Omental fat pad (tissue), 4 donors: Measurements from ENCODE around the gene DNAH7. TPM values are rescaled to one million over a fixed set of nuclear protein-coding genes. Genes with fewer than 3 reads are reported as not detected.

ENCODE experiments used
- ATAC-seq: fragments of 150-250 bp; one replicate; pipeline ENCODE4 v1.9.1; 2016; ENCODE audit warnings: mild to moderate bottlenecking, moderate library complexity; ENCODE audit not compliant: low FRiP score
- DNase-seq: peaks from one replicate; pipeline ENCODE4 v3.0.0-alpha.2; 2019; ENCODE audit warnings: low spot score
- total RNA-seq, 4 donors: library from RNA; depleted of rRNA; stranded (reverse); fragments of >200 nt; gene quantifications; one replicate each; pipeline ENCODE4 v1.1.0, GENCODE V29; 2016
- TF ChIP-seq, protein P1 (sequence below), 3 donors: fragments of 450-650 bp; IDR thresholded peaks; one replicate each; pipeline ENCODE4 v1.5.1; 2016 to 2017; ENCODE audit warnings: antibody characterized with exemption in 3 of 3, mild to moderate bottlenecking in 3 of 3, moderate library complexity in 2 of 3

DNAH7 gene
- total RNA-seq, 4 donors from 2014 or later, result 0.16 to 3.6 (median 1.4) TPM

- DNase-seq, result no peak
- no peak for ATAC-seq
- TF ChIP-seq, protein P1, sequence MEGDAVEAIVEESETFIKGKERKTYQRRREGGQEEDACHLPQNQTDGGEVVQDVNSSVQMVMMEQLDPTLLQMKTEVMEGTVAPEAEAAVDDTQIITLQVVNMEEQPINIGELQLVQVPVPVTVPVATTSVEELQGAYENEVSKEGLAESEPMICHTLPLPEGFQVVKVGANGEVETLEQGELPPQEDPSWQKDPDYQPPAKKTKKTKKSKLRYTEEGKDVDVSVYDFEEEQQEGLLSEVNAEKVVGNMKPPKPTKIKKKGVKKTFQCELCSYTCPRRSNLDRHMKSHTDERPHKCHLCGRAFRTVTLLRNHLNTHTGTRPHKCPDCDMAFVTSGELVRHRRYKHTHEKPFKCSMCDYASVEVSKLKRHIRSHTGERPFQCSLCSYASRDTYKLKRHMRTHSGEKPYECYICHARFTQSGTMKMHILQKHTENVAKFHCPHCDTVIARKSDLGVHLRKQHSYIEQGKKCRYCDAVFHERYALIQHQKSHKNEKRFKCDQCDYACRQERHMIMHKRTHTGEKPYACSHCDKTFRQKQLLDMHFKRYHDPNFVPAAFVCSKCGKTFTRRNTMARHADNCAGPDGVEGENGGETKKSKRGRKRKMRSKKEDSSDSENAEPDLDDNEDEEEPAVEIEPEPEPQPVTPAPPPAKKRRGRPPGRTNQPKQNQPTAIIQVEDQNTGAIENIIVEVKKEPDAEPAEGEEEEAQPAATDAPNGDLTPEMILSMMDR (IDR thresholded peaks at IDR 0.05), result no peak
Observed at GRCh38 chr2:196066291-196067087, 2.1 kb downstream of the DNAH7 start.

GRCh38 chr2:196063773-196064172 lies 4.9 kb downstream of the DNAH7 start:
- TF ChIP-seq, protein P1 (IDR thresholded peaks at IDR 0.05), result no peak
- DNase-seq (no peak), ATAC-seq (no peak)

- no peak for ATAC-seq
- DNase-seq, result no peak
- TF ChIP-seq, protein P1 (IDR thresholded peaks at IDR 0.05), result no peak
Observed at GRCh38 chr2:196059491-196059960, 9.1 kb downstream of the DNAH7 start.

DNA sequence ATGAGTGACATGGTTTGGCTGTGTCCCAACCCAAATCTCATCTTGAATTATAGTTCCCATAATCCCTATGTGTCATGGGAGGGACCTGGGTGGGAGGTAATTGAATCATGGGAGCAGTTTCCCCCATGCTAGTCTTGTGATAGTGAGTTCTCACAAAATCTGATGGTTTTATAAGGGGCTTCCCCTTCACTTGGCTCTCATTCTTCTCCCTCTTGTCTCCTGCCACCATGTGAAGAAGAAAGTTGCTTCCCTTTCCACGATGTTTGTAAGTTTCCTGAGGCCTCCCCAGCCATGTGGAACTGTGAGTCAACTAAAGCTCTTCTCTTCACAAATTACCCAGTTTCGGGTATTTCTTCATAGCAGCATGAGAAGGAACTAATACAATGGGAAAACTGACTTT lies 14.0 kb downstream of the DNAH7 start:
- no peak for DNase-seq
- no peak for ATAC-seq
- TF ChIP-seq, protein P1 (IDR thresholded peaks at IDR 0.05), result no peak

GRCh38 chr2:196046123-196046917 lies 22.3 kb downstream of the DNAH7 start:
- no peak for DNase-seq
- TF ChIP-seq, protein P1 (IDR thresholded peaks at IDR 0.05), result no peak
- no peak for ATAC-seq

- DNase-seq, result no peak
- TF ChIP-seq, protein P1 (IDR thresholded peaks at IDR 0.05), result no peak
- ATAC-seq, result no peak
Observed at GRCh38 chr2:196041786-196042185, 26.9 kb downstream of the DNAH7 start.
